Midbrain (tissue), 1 donor: ENCODE results near the gene ING5.

Experiments
- DNase-seq: peaks from one replicate; lab custom pipeline; 2025; lab: John Stamatoyannopoulos, UW

Gene ING5

DNA sequence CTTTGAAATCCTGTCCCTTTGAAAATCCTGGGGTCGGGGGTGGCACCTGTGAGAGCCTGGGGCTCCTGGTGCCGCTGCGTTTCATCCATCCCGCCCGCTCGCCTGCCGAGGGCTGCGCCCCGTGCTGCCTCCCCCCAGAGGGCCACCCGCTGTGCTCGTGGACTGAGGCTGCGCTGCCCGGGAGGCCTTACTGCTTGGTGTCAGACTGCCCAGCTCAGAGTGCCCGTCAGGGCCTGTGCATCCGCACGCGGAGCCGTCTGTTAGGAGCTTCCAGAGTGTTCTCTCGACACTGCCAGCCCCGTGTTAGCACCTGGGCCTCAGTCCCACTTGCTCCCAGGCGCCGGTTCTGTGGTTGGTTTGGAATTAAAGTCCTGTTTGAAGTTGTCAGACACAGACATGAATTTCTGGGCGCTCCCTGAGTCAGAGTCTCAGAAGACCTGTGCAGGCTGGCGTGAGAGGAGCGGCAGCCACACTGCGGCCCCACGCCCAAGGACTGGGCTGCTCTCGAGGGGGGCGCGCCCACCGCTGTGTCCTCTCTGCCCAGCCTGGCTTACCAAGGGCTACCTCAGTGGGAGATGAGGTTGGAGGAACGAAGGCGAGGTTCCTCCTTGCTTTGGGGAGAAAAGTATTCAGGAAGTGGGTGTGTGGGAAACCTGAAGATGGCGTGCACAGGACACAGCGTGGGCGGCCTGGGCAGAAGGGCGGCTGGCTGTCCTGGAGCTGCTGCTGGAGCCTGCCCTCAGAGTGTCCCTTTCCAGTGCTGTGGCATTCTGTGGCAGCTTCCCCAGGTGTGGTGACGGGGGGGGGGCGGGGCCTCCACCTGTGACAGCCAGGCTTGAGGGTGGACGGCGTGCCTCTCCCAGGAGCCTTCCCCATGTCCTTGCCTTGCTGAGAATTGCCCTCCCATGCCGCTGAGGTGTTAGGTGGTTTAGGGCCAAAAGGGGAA, 29.3 kb upstream of the ING5 start:
- DNase-seq: no peak

DNA sequence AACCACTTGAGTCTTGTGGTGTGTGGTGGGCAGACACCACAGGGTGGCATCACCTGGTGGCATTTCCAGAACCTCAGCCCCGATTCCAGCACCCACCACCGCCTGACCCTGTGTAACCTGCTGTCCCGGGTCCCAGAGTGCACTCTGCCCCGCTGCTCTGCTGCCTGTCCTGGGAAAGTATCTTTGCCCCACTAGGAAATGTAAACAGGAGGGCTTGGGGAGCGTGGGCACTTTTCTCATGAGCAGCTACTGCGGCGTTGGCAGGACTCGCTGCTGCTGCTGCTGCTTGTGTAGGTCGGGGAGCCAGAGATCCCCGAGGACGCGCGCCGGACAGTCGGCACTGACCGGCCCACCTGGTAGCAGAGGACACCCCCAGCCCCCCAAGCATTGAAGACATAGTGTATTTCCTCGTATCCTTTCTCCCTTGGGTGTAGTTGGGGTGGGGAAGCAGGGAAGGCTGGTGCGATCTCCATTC, 28.6 kb upstream of the ING5 start:
- DNase-seq: no peak

DNA sequence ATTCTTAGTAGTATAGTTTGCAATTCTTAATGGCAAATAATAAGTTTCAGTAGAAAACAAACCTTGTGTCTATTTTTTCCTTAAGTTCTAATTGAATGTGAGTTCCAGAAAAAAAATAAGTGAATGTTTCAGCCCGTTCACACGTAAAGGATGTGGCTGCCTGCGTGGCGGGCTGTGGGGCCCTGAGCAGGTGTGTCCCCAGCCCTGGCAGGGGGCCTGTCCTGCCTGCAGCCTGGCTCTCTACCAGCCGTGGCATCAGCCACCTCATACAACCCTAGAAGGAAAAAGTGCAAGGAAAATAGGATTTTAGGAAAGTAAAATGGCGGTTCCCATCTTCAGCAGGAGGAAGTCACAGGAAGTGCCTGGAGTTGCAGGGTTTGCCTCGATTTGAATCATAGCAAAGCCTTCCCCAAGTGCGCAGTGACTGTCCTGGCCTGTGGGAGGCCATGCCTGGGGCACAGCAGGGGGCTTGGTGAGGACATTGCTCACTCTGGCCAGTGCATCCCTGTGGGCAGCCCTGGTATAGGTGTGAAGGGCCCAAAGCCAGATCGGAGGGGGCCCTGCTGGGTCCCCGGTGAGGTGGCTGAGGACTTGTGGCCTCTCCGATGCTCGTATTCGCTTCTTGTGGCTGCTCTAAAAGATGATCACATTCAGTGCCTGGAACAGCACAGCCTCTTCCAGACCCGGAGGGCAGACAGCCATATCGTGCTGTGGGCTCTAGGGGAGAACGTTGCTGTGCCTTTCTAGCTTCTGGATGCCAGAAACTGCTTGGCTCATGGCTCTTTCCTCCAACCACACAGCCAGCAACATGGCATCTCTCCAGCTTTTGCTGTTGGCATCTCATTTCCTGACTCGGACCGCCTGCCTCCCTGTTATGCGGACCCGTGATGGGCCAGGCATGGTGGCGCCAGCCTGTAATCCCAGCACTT, 27.8 kb upstream of the ING5 start:
- no peak for DNase-seq

DNA sequence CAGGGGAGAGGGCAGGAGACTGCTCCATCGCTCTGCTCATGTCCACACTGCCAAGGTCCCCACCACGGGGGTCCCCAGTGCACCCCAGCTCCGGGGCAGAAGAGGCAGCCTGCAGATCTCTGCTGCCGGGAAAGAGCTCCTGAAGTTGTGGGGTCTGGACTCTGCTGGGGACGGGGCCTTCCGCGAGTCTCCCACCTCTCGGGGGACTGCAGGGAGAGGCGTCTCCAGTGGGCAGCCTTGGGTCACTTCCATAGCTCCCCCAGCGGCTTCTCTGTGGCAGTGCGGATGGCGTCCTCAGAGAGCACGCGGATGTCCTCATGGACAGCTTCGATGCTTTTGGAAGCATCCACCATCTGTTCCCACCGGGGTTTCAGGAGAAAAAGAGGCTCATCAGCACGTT, 26.0 kb upstream of the ING5 start:
- DNase-seq: no peak

DNA sequence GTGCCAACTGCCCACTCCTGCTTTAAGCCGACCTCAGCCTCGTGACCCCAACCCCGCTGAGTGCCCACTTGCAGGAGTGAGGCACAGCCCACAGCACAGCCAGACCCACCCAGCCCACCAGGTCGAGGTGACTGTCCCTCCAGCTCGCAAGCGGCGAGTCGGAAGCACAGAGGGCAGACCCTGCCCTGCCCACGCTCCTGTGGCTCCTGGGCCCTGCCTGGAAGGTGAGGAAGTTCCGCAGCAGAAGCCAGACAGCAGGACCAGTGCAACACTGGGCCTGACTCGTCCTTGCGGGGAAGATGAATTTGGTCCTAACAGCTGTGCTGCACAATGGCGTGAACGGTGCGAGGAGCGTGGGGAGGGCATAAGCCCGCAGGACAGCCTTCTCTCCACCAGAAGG, 25.2 kb upstream of the ING5 start:
- no peak for DNase-seq

DNA sequence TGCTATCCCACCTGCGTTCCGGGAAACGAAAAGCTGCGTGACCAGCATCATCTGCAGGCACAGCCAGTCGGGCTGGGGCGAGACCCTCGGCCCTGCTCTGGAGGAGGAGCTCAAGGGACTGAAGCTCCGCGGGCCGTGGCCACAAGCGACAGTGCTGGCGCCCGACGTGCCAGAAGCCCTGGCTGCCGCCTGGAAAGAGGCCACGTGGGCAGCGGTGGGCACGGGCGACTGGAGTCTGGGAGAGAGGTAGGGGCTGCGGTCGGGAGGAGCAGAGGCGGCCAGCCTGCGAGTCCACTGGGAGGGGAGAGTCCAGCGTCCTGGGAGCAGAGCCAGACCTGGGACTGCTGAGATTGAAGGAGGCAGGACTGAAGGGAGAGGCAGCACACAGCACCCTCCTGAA, 24.4 kb upstream of the ING5 start:
- DNase-seq: no peak

DNA sequence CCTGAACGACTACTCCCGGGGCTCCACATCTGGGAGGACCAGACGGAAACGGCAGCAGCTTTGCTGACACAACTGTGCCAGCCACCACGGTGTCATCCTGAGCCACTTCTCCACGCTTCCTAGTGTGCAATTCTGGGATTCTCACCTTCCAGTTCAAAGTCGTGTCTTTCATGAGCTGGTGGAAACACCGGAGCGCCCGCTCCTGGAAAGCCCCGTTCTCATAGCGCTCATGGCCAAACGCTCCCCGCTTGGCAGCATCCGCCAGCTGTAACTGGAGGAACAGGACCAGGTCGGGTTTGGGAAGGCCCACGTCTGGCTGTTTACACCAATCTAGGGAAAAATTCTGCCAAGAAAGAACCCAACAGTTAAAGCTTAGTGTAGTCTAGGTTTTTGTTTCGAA, 23.5 kb upstream of the ING5 start:
- DNase-seq: no peak

DNA sequence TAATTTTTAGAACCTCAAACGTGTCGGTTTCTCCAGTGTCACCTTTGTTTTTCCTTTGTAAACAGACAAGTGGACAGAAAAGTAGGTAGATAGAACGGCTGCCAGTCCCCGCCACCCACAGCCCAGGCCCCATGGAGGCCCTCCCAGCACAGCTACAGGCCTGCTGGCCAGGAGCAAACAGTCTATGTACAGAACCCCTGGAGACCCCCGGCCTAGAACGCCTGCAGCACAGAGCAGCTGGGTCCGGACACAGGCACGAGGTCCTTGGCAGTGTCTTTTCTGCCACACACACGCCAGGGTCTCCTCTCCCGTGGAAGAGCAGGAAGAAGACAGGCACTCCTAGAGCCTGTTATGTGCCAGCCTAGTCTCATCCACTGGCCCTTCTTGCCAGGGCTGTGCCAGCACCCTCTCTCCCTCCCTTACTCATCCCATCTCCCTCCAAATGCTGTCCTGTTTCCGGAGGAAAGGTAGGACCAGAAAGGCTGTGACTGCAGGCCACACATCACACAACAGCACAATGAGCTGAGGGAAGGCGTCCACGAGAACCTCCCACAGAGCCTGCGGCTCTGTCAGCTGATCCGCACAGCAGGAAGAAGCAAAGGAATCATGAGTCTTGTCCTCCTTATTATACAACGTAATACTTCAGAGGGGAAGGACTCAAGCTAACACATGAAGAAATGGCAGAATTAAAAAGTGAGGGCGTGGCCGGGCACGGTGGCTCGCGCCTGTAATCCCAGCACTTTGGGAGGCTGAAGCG, 22.9 kb upstream of the ING5 start:
- DNase-seq: no peak

DNA sequence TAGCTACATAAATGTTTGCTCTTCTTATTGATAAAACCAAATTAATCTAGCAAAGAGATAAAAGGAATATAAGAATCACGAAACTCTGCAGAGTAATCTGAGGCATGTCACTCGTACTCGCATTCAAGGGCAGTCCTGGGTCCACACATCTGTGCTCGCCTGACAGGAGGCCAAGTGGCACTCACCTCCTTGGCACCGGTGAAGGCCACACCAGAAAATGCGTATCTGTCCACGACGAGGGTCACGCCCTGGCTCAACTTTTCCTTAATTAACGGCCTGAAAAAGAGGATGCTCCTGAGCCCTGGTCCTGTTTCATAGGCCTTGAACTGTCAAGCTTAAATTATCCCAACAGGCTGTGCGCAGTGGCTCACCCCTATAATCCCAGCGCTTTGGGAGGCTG, 21.8 kb upstream of the ING5 start:
- no peak for DNase-seq

DNA sequence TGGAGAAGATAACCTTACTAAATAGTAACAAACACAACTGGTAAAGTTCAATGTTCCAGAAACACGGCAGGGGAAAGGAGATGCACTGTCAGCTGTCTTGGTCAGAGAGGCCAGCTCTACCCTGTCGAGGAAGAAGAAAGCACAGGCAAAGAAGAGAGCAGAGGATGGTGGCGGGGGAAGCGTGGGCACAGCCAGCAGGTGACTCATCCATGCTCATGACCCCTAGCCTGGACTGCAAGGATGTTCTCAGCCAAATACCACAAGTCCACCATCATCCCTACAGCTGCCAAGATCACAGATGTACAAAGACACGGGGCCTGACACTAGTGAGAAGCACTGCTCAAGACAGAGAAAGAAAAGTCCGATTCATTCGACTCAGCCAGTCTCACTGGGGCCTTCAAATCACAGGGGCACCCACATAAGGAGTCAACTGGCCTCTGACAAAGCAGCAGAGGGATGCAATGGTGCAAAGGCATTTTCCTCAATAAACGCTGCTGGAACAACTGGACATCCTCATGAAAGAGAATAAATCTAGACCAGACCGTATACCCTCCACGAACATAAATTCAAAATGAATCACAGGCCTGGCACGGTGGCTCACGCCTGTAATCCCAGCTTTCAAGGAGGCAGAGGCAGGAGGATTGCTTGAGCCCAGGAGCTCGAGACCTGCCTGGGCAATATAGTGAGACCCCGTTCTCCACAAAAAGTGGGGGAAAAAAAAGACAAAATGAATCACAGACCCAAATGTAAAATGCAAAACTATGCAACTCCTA, 20.8 kb upstream of the ING5 start:
- DNase-seq: no peak

DNA sequence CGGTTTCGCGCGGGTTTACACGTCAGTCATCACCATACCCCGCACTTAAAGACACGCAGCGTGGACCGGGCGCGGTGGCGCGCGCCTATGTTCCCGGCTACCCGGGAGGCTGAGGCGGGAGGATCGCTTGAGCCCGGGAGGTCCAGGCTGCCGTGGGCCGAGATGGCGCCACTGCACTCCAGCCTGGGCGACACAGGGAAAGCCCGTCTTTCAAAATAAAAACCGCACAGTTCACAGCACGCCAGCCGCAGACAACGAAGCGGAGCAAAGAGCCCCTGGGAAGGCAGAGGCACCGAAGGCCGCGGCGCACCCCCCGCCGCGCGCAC, 15.6 kb upstream of the ING5 start:
- no peak for DNase-seq

DNA sequence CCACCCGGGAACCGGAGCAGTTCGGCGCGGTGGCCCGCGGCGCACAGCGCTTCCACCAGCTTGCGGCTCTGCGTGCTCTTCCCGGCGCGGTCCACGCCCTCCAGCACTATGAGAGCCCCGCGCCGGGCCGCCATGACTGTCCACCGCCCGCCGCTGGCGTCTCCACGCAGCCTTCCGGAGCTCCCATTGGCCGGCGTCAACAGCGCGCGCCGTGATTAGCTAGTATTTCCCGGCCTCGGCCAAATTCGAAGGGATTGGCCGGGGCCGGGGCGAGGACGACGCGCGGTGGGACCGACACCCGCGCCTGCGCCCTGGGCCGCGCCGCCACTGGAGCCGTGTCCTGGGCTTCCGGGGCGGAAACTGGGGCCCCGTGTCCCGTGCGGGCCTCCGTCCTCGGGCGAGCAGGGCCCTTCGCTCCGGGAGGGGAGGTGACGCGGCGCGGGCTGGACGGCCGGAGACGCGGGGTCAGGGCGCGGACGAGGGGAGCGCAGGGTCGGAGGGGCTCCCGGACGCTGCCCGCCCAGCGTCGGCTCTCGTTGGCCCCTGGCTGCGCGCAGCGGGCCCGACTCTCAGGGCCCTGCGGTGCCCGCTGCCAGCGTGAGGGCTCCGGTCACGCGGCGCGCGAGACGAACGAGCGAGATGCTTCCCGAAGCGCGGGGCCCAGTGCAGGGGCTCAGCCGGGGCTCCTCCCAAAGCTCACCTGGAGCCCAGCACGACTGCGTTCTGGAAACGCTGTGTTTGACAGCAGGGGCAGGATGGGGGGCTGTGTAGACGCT, 15.0 kb upstream of the ING5 start, which contains the start of gene DTYMK:
Gene DTYMK, minus strand, starts transcription at position 166 of the 776 bp plus-strand sequence. Its CDS starts 32 bp downstream, at position 134.
- peak; percentile 97 for DNase-seq

DNA sequence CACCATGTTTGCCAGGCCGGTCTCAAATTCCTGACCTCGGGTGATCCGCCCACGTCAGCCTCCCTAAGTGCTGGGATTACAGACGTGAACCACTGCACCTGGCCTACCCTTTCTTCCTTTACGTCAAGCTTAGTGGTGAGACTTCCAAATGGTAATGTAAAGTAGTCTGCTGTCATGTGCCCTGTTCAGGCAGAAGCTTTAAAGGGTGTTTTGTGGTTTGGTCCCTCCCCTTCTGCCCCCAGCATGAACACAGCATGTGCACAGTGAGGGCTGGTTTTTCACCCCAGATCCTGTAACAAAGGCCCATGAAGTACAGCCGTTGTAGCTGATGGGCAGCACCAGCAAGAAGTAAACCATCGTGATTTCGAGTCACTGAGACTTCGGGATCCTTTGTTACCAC, 12.5 kb upstream of the ING5 start:
- no peak for DNase-seq

DNA sequence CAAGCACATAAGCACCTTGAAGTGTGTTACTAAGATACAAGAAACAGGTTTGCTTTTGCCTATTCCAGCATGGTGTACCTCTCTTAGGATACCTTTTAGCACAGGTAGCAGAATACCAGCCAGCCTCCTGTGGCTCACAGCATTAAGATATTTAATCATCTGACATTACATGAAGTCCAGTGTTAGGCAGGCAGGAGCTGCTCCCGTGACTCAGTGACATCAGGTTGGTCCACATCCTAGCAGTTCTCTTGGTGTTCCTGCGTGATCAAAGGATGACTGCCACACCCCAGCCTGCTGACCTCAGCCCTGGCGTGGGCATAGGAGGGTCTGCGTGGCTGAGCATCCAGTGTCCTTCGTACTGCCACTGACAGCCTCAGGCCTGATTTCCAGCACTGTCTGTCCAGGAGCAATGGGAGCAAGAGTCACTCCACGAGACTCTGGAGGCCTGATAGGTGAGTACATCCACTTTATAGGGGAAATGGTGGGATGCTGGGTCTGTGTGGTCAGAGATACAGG, 11.6 kb upstream of the ING5 start:
- DNase-seq: no peak

DNA sequence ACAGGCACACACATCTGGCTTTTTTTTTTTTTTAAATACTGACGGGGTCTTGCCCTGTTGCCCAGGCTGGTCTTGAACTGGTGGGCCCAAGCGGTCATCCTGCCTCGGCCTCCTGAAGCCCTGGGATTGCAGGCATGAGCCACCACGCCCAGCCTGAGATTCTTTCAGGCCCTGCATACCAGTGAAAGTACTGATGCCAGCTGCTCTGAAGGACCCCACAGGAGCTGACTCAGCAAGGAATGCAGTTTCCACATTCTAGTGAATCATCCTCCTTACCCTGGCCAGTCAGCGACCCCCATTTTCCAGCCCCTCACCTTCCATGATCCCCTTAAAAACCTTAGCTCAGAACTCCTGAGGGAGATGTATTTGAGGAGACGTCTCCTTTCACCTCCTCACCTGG, 9.4 kb upstream of the ING5 start:
- no peak for DNase-seq

DNA sequence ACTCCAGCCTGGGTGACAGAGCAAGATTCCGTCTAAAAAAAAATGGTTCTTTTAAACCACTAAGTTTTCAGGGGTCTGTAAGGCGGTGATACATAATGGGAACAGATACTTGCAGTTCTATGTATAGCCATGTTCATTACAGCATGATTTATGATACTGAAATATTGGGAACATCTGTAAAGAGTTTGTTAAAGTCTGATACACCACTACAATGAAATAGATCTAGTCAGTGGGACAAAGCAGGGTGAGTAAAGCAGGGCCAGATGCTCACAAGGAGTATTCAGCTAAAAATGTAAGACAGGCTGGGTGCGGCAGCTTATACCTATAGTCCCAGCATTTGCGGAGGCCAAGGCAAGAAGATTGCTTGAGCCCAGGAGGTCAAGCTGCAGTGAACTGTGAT, 6.2 kb upstream of the ING5 start:
- DNase-seq: no peak

DNA sequence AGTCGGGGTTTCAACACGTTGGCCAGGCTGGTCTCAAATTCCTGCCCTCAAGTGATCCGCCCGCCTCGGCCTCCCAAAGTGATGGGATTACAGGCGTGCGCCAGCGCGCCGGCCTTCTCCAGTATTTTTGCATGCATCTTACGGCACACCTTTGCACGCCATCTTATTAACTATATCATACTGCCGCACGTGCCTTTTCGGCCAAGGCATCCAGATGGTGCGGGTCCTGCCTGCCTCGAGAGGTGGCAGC, 765 bp upstream of the ING5 start:
- DNase-seq: no peak

DNA sequence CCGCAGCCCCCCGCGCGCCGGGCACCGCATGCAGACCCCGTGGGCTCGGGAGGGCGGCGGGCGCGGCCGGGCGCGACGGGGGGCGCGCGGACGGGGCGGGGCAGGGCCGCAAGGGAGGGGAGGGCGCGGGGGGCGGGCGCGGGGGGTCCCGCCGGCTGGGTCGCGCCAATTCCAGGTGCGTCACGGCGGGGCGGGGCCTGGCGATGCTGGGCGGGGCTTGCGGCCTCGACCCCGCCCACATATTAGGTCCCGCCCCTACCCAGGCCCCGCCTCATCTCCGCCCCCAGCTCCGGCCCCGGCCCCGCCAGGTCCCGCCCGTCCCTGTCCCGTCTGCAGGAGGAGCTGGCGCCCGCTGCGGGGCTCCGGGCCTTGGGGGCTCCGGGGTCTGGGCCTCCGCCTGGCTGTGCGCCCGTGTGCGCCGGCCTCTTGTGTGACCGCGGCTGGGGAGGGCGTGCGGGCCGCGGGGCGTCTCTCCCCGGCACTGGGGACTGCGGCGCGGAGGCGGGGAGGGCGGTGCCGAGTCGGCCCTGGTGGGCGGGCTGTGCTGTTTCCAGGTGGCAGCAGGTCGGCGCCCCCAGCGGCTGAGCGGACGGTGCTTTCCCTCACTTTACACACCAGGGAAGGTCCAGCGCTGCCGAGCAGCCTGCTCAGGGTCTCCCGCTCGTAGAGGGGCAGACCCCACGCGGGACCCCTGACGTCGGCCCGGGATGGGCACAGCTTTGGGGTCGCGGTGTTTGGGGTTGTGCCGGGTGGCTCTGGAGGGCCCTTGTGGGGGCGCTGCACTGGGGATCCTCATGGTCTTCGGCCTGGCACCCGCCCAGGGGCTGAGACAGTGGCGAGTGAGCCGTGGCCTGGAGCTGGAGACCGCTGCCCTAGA, 554 bp downstream of the ING5 start:
- peak; percentile 90 for DNase-seq

DNA sequence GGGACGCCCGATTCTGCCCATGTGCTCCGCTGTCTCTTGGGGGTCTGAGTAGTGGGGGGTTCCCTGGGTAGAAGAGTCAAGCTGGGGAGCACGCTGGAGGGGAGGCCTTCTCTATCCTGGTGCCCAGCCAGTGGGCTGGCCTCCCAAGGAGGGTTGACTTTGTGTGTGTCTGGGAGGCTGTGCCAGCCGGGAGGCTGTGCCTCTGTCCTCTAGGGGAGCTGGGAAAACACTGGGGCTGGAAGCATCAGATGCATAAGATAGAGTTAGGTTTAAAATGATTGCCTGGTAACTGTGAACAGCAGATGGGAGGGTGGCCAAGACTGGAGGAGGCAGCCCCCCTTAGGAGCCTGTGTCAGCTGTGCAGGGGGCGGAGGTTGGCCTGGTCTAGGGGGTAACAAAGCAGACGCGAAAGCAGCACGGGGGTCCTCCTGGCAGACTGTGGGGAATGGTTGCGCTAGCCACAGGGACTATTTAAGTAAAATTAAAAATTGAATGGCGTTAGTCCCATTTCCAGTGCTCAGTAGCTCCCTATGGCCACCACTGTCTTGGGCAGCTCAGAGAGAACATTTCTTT, 1.3 kb downstream of the ING5 start:
- no peak for DNase-seq
